ENCODE measurements around the gene FOXJ2. TPM values are rescaled to one million over a fixed set of nuclear protein-coding genes. Genes with fewer than 3 reads are reported as not detected.
"Not testable (repeated sequence)": the region's sequence is repeated elsewhere in the genome, so short reads cannot be mapped to it uniquely, and the experiment has no call there.

The FOXJ2 gene
- total RNA-seq, 3 donors from 2014 or later = 10.8 to 24.0 (median 12.3) TPM

DNA sequence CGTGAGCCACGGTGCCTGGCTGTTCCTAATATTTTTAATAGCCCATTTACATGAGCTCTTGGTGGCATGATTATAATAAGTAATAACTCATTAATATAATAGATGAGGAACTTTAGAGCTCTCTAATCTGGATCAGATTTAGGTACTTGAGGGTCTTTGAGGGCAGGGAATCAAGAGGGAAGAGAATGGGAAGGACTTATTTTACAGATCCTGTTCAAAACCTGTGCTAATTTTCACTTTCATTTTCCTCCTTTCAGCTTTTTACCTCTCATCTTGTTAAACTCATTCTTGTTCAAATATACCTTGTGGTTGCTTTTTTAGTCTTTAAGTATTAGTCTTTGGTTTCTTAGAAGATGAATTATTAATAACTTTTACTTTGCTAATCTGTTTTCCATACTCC lies 55.1 kb downstream of the FOXJ2 start:
- H3K9me3 ChIP-seq = no peaks in the 10 kb centered on the region
- TF ChIP-seq, protein P1, sequence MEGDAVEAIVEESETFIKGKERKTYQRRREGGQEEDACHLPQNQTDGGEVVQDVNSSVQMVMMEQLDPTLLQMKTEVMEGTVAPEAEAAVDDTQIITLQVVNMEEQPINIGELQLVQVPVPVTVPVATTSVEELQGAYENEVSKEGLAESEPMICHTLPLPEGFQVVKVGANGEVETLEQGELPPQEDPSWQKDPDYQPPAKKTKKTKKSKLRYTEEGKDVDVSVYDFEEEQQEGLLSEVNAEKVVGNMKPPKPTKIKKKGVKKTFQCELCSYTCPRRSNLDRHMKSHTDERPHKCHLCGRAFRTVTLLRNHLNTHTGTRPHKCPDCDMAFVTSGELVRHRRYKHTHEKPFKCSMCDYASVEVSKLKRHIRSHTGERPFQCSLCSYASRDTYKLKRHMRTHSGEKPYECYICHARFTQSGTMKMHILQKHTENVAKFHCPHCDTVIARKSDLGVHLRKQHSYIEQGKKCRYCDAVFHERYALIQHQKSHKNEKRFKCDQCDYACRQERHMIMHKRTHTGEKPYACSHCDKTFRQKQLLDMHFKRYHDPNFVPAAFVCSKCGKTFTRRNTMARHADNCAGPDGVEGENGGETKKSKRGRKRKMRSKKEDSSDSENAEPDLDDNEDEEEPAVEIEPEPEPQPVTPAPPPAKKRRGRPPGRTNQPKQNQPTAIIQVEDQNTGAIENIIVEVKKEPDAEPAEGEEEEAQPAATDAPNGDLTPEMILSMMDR (IDR thresholded peaks at IDR 0.05) = no peak
- ATAC-seq (no peak), DNase-seq (no peak)
- peaks cover 3% of the 10 kb centered on the region for H3K36me3 ChIP-seq (ENCODE audit: low read depth)
- intact Hi-C loops (cut with DNase I, micrococcal nuclease) = no loop called here
- peaks cover 11% of the 10 kb centered on the region for H3K4me1 ChIP-seq (ENCODE audit: low read depth)
- no peak overlapping the region for H3K4me3 ChIP-seq

DNA sequence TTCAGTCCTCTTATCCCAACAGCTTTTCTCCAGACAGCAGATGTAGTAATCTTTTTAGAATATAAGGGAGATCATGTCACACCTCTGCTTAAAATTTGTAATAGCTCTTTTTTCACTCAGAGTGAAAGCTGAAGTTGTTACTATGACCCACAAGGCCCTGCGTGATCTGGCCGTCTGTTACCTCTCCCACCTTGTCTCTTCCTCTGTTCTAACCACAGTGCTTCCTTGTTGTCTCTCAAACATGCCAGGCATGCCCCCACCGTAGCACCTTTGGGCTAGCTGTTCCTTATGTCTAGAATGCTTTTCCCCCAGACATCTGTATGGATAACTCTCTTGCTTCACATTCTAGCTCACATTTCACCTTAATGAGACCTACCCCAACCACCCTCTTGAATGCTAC lies 56.1 kb downstream of the FOXJ2 start:
- no peaks in the 10 kb centered on the region for H3K9me3 ChIP-seq
- peak; percentile 76 for ATAC-seq

DNA sequence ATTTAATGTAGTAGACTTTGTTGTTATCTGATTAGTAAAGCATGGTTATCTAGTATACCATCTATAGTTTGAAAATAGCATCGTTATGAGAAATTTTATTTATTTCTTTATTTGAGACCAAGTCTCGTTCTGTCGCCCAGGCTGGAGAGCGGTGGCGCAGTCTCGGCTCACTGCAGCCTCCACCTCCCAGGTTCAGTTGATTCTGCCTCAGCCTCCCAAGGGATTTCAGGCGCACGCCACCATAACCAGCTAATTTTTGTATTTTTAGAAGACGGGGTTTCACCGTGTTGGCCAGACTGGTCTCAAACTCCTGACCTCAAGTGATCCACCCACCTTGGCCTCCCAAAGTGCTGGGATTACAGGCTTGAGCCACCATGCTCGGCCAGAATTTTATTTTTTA lies 56.8 kb downstream of the FOXJ2 start:
- H3K4me1 ChIP-seq (ENCODE audit: low read depth); ATAC-seq; DNase-seq; H3K36me3 ChIP-seq (ENCODE audit: low read depth); H3K4me3 ChIP-seq; intact Hi-C loops (cut with DNase I, micrococcal nuclease); H3K9me3 ChIP-seq: not testable (repeated sequence)

More for the DNA sequence above, 56.1 kb downstream of the FOXJ2 start:
- intact Hi-C loops (cut with DNase I, micrococcal nuclease) = no loop called here
- H3K4me1 ChIP-seq (ENCODE audit: low read depth) = peaks cover 6% of the 10 kb centered on the region
- H3K36me3 ChIP-seq (ENCODE audit: low read depth) = peaks cover 7% of the 10 kb centered on the region
- DNase-seq = peak in 1 of 3 donors; percentile 17
- H3K4me3 ChIP-seq = no peak overlapping the region
- TF ChIP-seq, protein P1 (IDR thresholded peaks at IDR 0.05) = no peak

DNA sequence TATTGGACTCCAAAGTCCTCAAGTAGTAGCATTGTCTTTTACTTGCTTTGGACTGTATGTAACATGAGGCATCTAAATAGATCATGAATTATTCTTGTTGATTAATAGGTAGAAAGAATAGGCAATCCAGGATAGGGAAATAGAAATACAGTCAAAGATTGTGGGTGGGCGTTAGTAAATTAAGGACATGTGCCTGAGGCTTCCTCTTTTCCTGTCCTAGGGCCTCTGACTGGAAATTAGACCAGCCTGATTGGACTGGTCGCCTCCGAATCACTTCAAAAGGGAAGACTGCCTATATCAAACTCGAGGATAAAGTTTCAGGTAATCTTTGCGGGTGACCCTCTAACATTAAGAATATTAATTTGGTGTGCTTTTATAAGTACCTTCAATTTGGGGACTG lies 57.2 kb downstream of the FOXJ2 start:
- H3K36me3 ChIP-seq (ENCODE audit: low read depth) = peaks cover 7% of the 10 kb centered on the region
- ATAC-seq (no peak), DNase-seq (no peak)
- no peaks in the 10 kb centered on the region for H3K4me1 ChIP-seq (ENCODE audit: low read depth)
- no peak overlapping the region for H3K4me3 ChIP-seq
- intact Hi-C loops (cut with DNase I, micrococcal nuclease) = no loop called here
- TF ChIP-seq, protein P1 (IDR thresholded peaks at IDR 0.05) = no peak
- no peaks in the 10 kb centered on the region for H3K9me3 ChIP-seq

DNA sequence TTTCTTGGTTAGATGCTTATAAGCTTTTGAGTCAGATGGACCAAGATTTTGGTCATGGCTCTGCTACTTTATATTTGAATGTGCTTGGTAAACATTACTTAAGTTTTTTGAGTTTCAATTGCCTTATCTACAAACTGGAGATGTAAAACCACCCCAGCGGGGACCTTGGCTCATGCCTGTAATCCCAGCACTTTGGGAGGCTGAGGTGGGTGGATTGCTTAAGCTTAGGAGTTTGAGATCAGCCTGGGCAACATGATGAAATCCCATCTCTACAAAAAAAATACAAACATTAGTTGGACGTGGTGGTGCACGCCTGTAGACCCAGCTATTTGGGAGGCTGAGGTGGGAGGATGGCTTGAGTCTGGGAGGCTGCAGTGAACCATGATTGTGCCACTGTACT lies 60.8 kb downstream of the FOXJ2 start:
- H3K4me1 ChIP-seq (ENCODE audit: low read depth) = no peaks in the 10 kb centered on the region
- H3K4me3 ChIP-seq = no peak overlapping the region
- ATAC-seq = no peak
- H3K9me3 ChIP-seq = no peaks in the 10 kb centered on the region
- DNase-seq = no peak
- intact Hi-C loops (cut with DNase I, micrococcal nuclease) = no loop called here
- H3K36me3 ChIP-seq (ENCODE audit: low read depth) = peaks cover 7% of the 10 kb centered on the region
- TF ChIP-seq, protein P1 (IDR thresholded peaks at IDR 0.05) = no peak

DNA sequence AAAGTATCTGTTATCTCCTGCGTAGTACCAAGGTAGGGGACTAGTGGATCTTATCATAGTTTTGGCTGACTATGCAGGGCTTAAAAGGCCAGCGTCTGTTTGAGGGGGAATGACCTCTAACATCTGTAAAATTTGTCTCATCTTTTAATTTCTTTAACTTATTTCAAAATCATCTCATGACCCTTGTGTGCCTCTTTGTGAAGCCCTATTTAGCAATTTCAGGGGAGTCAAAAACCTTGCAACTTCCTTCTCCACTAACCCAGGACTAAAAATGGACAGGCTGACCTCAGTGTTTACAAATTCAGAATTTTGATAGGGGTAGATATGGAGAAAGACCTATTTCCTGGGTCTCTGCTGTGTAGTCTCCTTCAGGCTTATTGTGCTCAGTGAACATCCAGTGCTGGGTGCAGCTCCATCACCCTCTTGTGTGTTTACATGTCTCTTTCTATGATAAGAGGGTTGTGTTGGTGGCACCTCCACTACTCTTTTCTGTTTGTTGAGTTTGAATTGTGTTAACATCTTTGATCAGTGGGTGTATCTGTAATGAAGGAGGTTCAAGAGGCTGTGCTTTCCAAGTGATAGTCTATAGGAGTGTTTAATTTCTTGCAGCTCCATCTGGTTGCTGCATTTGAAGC lies 63.9 kb downstream of the FOXJ2 start:
- H3K4me1 ChIP-seq (ENCODE audit: low read depth) = no peaks in the 10 kb centered on the region
- intact Hi-C loops (cut with DNase I, micrococcal nuclease) = no loop called here
- H3K4me3 ChIP-seq = no peak overlapping the region
- DNase-seq = no peak
- H3K9me3 ChIP-seq = no peaks in the 10 kb centered on the region
- no peak for ATAC-seq
- TF ChIP-seq, protein P1 (IDR thresholded peaks at IDR 0.05) = no peak
- H3K36me3 ChIP-seq (ENCODE audit: low read depth) = peaks cover 4% of the 10 kb centered on the region

Data from mucosa of descending colon (tissue), 3 donors.